WTC11 (cell line): ENCODE results near the gene BMP4. TPM values are rescaled to one million over a fixed set of nuclear protein-coding genes. Genes with fewer than 3 reads are reported as not detected.
"Not testable (repeated sequence)": the region's sequence is repeated elsewhere in the genome, so short reads cannot be mapped to it uniquely, and the experiment has no call there.

Experiments used
- ATAC-seq: fragments of 200-7000 bp; cut with Tn5 transposase; 2 replicates; pipeline ENCODE4 v1.10.0; 2021; ENCODE audit warnings: mild to moderate bottlenecking, moderate library complexity
- CTCF ChIA-PET: fragments of 300-600 bp; sonication (Branson Sonifier 250); formaldehyde crosslinking; loops from one replicate; lab custom pipeline; 2021; ENCODE audit warnings: antibody characterized with exemption; lab: Charles Lee
- POLR2A ChIA-PET: fragments of 350-600 bp; sonication (Branson Sonifier 250); formaldehyde crosslinking; loops from one replicate; lab custom pipeline; 2021; ENCODE audit warnings: antibody characterized with exemption; lab: Charles Lee
- DNase-seq: peaks from one replicate; pipeline ENCODE4 v3.0.0; 2021; ENCODE audit warnings: low spot score
- H3K27ac Mint-ChIP-seq: 2 replicates; pipeline ENCODE4 v1.8.0; 2021; ENCODE audit warnings: mixed read lengths
- H3K27me3 Mint-ChIP-seq: 2 replicates; pipeline ENCODE4 v1.8.0; 2021; ENCODE audit warnings: low read depth, mild to moderate bottlenecking, moderate library complexity, mixed read lengths
- H3K36me3 Mint-ChIP-seq: 2 replicates; pipeline ENCODE4 v1.8.0; 2021; ENCODE audit warnings: mixed read lengths
- H3K4me1 Mint-ChIP-seq: 2 replicates; pipeline ENCODE4 v1.8.0; 2022; ENCODE audit warnings: mixed read lengths
- H3K4me3 Mint-ChIP-seq: 2 replicates; pipeline ENCODE4 v1.8.0; 2021; ENCODE audit warnings: mild to moderate bottlenecking, moderate library complexity, mixed read lengths
- H3K9me3 Mint-ChIP-seq: 2 replicates; pipeline ENCODE4 v1.8.0; 2021; ENCODE audit warnings: mixed read lengths
- AR ChIP-seq: fragments of 250-450 bp; sonication (Bioruptor Pico); IDR thresholded peaks from 2 replicates; pipeline ENCODE4 v1.9.0; 2021; ENCODE audit warnings: mild to moderate bottlenecking
- ATF6 ChIP-seq: sonication (generic); formaldehyde crosslinking; IDR thresholded peaks from 2 replicates; pipeline ENCODE4 v1.8.1; 2023; ENCODE audit warnings: mild to moderate bottlenecking, missing genetic modification reagents
- CREM ChIP-seq: sonication (generic); formaldehyde crosslinking; IDR thresholded peaks from 2 replicates; pipeline ENCODE4 v1.8.1; 2022; ENCODE audit warnings: mild to moderate bottlenecking, missing genetic modification reagents, moderate library complexity
- E2F1 ChIP-seq: sonication (generic); formaldehyde crosslinking; IDR thresholded peaks from 2 replicates; pipeline ENCODE4 v1.8.0; 2022; ENCODE audit warnings: mild to moderate bottlenecking, missing genetic modification reagents
- GTF2I ChIP-seq: fragments of 250-450 bp; sonication (Bioruptor Pico); conservative IDR thresholded peaks from 2 replicates; pipeline ENCODE4 v1.4.0; 2021; ENCODE audit warnings: mild to moderate bottlenecking
- HMGXB4 ChIP-seq: sonication (generic); formaldehyde crosslinking; IDR thresholded peaks from 2 replicates; pipeline ENCODE4 v1.8.1; 2023; ENCODE audit warnings: mild to moderate bottlenecking, moderate library complexity, missing genetic modification reagents
- JUN ChIP-seq: sonication (generic); formaldehyde crosslinking; IDR thresholded peaks from 2 replicates; pipeline ENCODE4 v1.8.0; 2023; ENCODE audit warnings: mild to moderate bottlenecking, missing genetic modification reagents
- MLX ChIP-seq: sonication (generic); formaldehyde crosslinking; IDR thresholded peaks from 2 replicates; pipeline ENCODE4 v1.8.1; 2023; ENCODE audit warnings: mild to moderate bottlenecking, missing genetic modification reagents, moderate library complexity
- NFATC4 ChIP-seq: fragments of 250-450 bp; sonication (Bioruptor Pico); IDR thresholded peaks from 2 replicates; pipeline ENCODE4 v1.9.0; 2021; ENCODE audit warnings: mild to moderate bottlenecking
- NFYB ChIP-seq: sonication (generic); formaldehyde crosslinking; conservative IDR thresholded peaks from 2 replicates; pipeline ENCODE4 v1.8.0; 2022; ENCODE audit warnings: low read depth, missing genetic modification reagents
- NR2C2 ChIP-seq: sonication (generic); formaldehyde crosslinking; IDR thresholded peaks from 2 replicates; pipeline ENCODE4 v1.8.0; 2022; ENCODE audit warnings: mild to moderate bottlenecking, missing genetic modification reagents
- NR3C1 ChIP-seq: sonication (generic); formaldehyde crosslinking; conservative IDR thresholded peaks from 2 replicates; pipeline ENCODE4 v1.8.1; 2023; ENCODE audit warnings: low read depth, mild to moderate bottlenecking, missing genetic modification reagents
- TEAD1 ChIP-seq: sonication (generic); formaldehyde crosslinking; IDR thresholded peaks from 2 replicates; pipeline ENCODE4 v1.8.0; 2022; ENCODE audit warnings: mild to moderate bottlenecking, missing genetic modification reagents
- ZNF219 ChIP-seq: sonication (generic); formaldehyde crosslinking; IDR thresholded peaks from 2 replicates; pipeline ENCODE4 v1.8.0; 2023; ENCODE audit warnings: missing genetic modification reagents, mild to moderate bottlenecking, borderline replicate concordance
- ZNF232 ChIP-seq: sonication (generic); formaldehyde crosslinking; IDR thresholded peaks from 2 replicates; pipeline ENCODE4 v1.8.0; 2022; ENCODE audit warnings: mild to moderate bottlenecking, missing genetic modification reagents
- ZNF396 ChIP-seq: fragments of 250-450 bp; sonication (Bioruptor Pico); IDR thresholded peaks from 2 replicates; pipeline ENCODE4 v1.8.0; 2021; ENCODE audit warnings: mild to moderate bottlenecking, moderate library complexity, borderline replicate concordance
- ZNF423 ChIP-seq: fragments of 250-450 bp; sonication (Bioruptor Pico); IDR thresholded peaks from 2 replicates; pipeline ENCODE4 v2.1.2; 2022; ENCODE audit warnings: mild to moderate bottlenecking, moderate library complexity
- ZNF512 ChIP-seq: sonication (generic); formaldehyde crosslinking; IDR thresholded peaks from 2 replicates; pipeline ENCODE4 v1.8.1; 2022; ENCODE audit warnings: missing genetic modification reagents, borderline replicate concordance
- total RNA-seq: library from RNA; stranded (reverse); gene quantifications from 3 replicates; pipeline ENCODE4 v1.2.3, GENCODE V29; 2021

The BMP4 gene
- total RNA-seq, 1 experiment from 2014 or later, result 7.8 TPM

DNA sequence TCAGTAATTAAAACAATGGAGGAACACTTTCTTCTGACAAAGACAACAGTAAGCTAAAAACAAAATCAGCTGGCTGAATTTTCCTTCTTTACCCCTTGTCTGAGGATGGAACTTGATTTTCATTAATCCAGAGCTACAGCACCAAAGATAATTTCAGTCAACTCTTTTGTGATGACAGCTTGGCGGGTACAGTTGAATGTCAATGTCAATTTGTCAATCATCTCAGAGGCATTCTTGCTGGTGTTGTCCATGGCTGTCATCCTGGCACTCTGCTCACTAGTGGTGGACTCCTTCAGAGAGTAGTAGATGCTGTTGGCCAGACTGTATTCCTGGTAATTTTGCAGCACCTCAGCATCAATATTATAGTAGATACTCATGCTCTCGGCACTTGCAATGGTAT, 34.4 kb upstream of the BMP4 start (continued):
- TF ChIP-seq HMGXB4, result no peak
- TF ChIP-seq ZNF396 (CRISPR knock-in tag), result no peak
- TF ChIP-seq JUN (CRISPR knock-in tag), result no peak
- TF ChIP-seq AR (CRISPR knock-in tag), result no peak
- TF ChIP-seq TEAD1 (CRISPR knock-in tag), result no peak
- TF ChIP-seq E2F1, result no peak
- no peak for TF ChIP-seq ATF6 (CRISPR knock-in tag)
- TF ChIP-seq NFATC4 (CRISPR knock-in tag), result no peak
- TF ChIP-seq MLX (CRISPR knock-in tag), result no peak

DNA sequence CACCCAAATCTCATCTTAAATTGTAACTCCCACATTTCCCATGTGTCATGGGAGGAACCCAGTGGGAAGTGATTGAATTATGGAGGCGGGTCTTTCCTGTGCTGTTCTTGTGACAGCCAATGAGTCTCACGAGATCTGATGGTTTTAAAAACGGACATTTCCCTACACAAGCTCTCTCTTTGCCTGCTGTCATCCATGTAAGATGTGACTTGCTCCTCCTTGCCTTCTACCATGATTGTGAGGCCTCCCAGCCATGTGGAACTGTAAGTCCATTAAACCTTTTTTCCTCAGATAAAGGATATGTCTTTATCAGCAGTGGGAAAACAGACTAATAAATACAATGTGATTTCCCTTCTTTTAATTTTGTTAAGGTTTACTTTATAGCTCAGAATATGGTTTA, 30.1 kb upstream of the BMP4 start:
- DNase-seq, ATAC-seq, POLR2A ChIA-PET, H3K4me3 Mint-ChIP-seq, H3K27ac Mint-ChIP-seq, CTCF ChIA-PET: not testable (repeated sequence)
- peaks cover 51% of the 10 kb centered on the region for H3K9me3 Mint-ChIP-seq
- H3K27me3 Mint-ChIP-seq, result peaks cover 41% of the 10 kb centered on the region
- H3K36me3 Mint-ChIP-seq, result peaks cover 40% of the 10 kb centered on the region
- peaks cover 20% of the 10 kb centered on the region for H3K4me1 Mint-ChIP-seq

DNA sequence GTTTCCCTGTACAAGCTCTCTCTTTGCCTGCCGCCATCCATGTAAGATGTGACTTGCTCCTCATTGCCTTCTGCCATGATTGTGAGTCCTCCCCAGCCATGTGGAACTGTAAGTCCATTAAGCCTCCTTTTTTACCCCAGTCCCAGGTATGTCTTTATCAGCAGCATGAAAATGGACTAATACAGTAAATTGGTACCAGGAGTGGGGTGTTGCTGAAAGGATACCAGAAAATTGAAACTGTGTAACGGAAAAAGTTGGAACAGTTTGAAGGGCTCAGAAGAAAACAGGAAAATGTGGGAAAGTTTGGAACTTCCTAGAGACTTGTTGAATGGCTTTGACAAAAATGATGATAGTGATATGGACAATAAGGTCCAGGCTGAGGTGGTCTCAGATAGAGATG, 28.3 kb upstream of the BMP4 start:
- POLR2A ChIA-PET, DNase-seq, ATAC-seq, H3K27ac Mint-ChIP-seq, H3K4me3 Mint-ChIP-seq, CTCF ChIA-PET: not testable (repeated sequence)
- H3K27me3 Mint-ChIP-seq, result peaks cover 58% of the 10 kb centered on the region
- peaks cover 40% of the 10 kb centered on the region for H3K36me3 Mint-ChIP-seq
- H3K9me3 Mint-ChIP-seq, result peaks cover 51% of the 10 kb centered on the region
- peaks cover 37% of the 10 kb centered on the region for H3K4me1 Mint-ChIP-seq

GRCh38 chr14:53983112-53983511, 26.5 kb upstream of the BMP4 start:
- ChIA-PET CTCF (interaction anchor here (2.2 kb wide), 1 partner anchor 18 kb away, joined by 17 read pairs; no protein-coding TSS in a partner anchor), POLR2A (interaction anchor here (1.8 kb wide), 1 partner anchor 27 kb away, joined by 6 read pairs; the partner anchor contains the start of gene BMP4)
- no peak for TF ChIP-seq TEAD1 (CRISPR knock-in tag)
- TF ChIP-seq NFATC4 (CRISPR knock-in tag), result no peak
- TF ChIP-seq NFYB (CRISPR knock-in tag), result no peak
- no peak for TF ChIP-seq CREM (CRISPR knock-in tag)
- no peak for TF ChIP-seq ZNF219 (CRISPR knock-in tag)
- no peak for TF ChIP-seq ZNF232 (CRISPR knock-in tag)
- TF ChIP-seq ZNF512 (CRISPR knock-in tag), result no peak
- TF ChIP-seq ZNF423 (CRISPR knock-in tag), result no peak
- no peak for TF ChIP-seq NR2C2
- no peak for TF ChIP-seq NR3C1 (CRISPR knock-in tag)
- TF ChIP-seq GTF2I (CRISPR knock-in tag), result no peak
- peaks cover 40% of the 10 kb centered on the region for H3K36me3 Mint-ChIP-seq
- H3K9me3 Mint-ChIP-seq, result peaks cover 46% of the 10 kb centered on the region
- no peak overlapping the region for H3K27ac Mint-ChIP-seq
- ATAC-seq (no peak), DNase-seq (no peak)
- peaks cover 56% of the 10 kb centered on the region for H3K4me1 Mint-ChIP-seq
- no peak overlapping the region for H3K4me3 Mint-ChIP-seq
- H3K27me3 Mint-ChIP-seq, result peaks cover 58% of the 10 kb centered on the region
